GM19351 (cell line): ENCODE measurements around the gene TGM5.

Experiments used
- ATAC-seq: cut with Tn5 transposase; IDR thresholded peaks from one replicate; pipeline ENCODE4 v1.9.1; 2021; ENCODE audit warnings: mild to moderate bottlenecking, moderate library complexity; ENCODE audit not compliant: unreplicated experiment

Gene TGM5

GRCh38 chr15:43196760-43197548 is 69.8 kb downstream of the TGM5 start:
- no peak for ATAC-seq

GRCh38 chr15:43194795-43195194 is 71.9 kb downstream of the TGM5 start:
- ATAC-seq, result no peak

DNA sequence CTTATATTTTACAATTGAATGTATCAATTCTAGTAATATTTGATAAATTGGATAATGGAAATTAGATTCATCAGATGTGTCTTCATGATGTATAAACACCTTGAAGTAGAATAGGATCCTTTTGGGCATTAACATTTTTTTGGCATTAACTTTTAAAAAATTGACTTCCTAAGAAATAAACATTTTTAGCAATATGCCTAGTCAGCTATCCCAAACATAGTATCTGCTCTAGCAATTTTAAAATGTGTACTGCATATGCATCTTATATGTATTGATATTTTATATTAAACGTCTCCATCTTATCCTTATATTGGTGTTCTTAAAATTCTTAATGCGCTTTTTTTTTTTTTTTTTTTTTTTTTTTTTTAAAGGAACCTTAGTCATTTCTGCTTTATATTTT is 73.0 kb downstream of the TGM5 start:
- ATAC-seq, result no peak

GRCh38 chr15:43190178-43190577 is 76.5 kb downstream of the TGM5 start:
- ATAC-seq, result no peak

GRCh38 chr15:43189296-43189695 is 77.4 kb downstream of the TGM5 start:
- no peak for ATAC-seq

- ATAC-seq, result no peak
Observed at GRCh38 chr15:43187544-43188155, 79.1 kb downstream of the TGM5 start.

DNA sequence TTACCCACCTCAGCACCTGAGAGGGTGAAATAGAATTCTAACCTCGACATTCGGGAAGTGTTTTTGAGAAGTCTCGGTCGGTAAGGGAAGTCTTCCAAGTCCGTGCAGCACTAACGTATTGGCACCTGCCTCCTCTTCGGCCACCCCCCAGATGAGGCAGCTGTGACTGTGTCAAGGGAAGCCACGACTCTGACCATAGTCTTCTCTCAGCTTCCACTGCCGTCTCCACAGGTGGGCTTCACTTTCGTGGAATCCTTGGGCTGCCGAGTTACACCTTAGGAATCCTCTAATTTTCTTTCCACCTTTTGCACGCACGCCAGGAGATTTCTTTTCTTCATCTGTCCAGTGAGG is 80.8 kb downstream of the TGM5 start:
- peak; percentile 22 for ATAC-seq

GRCh38 chr15:43185157-43186002 is 81.3 kb downstream of the TGM5 start, which contains the start of gene CCNDBP1:
CCNDBP1 (plus strand) TSS chr15:43185403; CDS start chr15:43185499, 96 bp downstream.
- peak; percentile 95 for ATAC-seq

DNA sequence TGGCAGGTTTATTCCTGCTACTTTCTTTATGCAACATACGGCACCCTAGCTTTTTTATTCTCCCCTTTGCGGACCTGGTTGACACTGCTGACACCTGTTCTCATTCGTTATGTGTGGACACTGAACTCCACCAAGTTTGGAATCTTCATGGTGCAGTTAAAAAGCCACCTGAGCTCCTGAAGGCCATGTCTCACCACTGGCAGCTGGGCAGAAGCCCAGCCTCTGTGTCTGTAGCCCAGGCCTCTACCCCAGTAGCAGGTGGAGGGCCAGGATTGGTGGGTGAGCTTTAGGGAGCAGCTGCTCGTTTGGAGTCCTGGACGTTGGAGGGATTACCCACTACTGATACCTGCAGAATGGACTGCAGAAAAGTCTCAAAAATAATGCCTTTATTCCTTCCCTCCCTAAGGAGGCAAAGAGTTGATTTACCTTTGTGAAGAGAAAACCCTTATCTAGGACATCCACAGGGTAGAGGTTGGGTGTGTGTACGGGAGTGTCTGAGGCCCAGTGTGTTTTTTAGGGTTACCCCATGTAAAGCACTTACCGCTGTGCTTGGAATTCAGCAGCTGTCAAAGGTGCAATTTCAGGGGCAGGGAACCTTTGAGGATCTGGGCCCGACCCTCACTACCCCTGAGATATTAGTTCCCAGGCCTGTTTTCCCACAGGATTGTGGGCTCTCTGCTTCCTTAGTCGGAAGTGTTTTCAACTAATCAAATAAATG is 82.2 kb downstream of the TGM5 start:
- ATAC-seq, result no peak

- no peak for ATAC-seq
Observed at GRCh38 chr15:43183270-43183669, 83.5 kb downstream of the TGM5 start.
